OCI-LY1 (cell line): ENCODE data around the gene PGAP6.

ENCODE experiments used
- H2AFZ ChIP-seq: fragments of 200-600 bp; sonication (generic), shearing (Covaris generic); 2 replicates; pipeline ENCODE4 v1.6.0; 2014; ENCODE audit warnings: antibody characterized with exemption, mild to moderate bottlenecking, low read length
- H3F3A ChIP-seq: fragments of 200-600 bp; sonication (generic), shearing (Covaris generic); 2 replicates; pipeline ENCODE4 v1.6.0; 2014; ENCODE audit warnings: mild to moderate bottlenecking, antibody characterized with exemption, low read length, moderate library complexity; ENCODE audit not compliant: insufficient read depth
- H3K27ac ChIP-seq: fragments of 200-600 bp; sonication (generic); 2 replicates; pipeline ENCODE4 v1.5.1; 2014; ENCODE audit warnings: low read length, mixed run types, mild to moderate bottlenecking, low read depth; ENCODE audit not compliant: poor library complexity, severe bottlenecking
- H3K27me3 ChIP-seq: fragments of 200-600 bp; sonication (generic); 2 replicates; pipeline ENCODE4 v1.6.0; 2014; ENCODE audit warnings: antibody characterized with exemption, mild to moderate bottlenecking, low read length, moderate library complexity; ENCODE audit not compliant: insufficient read depth
- H3K36me3 ChIP-seq: fragments of 200-600 bp; sonication (generic); 2 replicates; pipeline ENCODE4 v1.6.1; 2014; ENCODE audit warnings: mild to moderate bottlenecking, antibody characterized with exemption, low read length, moderate library complexity, mixed read lengths; ENCODE audit not compliant: insufficient read depth
- H3K4me1 ChIP-seq: fragments of 200-600 bp; sonication (generic); 2 replicates; pipeline ENCODE4 v1.5.1; 2014; ENCODE audit warnings: mild to moderate bottlenecking, low read length, moderate library complexity; ENCODE audit not compliant: insufficient read depth, severe bottlenecking
- H3K4me2 ChIP-seq: fragments of 200-600 bp; sonication (generic), shearing (Covaris generic); 2 replicates; pipeline ENCODE4 v1.6.1; 2014; ENCODE audit warnings: low read length
- H3K4me3 ChIP-seq: fragments of 200-600 bp; sonication (generic); 2 replicates; pipeline ENCODE4 v1.5.1; 2014; ENCODE audit warnings: low read length, low read depth, mild to moderate bottlenecking, mixed read lengths; ENCODE audit not compliant: poor library complexity, severe bottlenecking
- H3K79me2 ChIP-seq: fragments of 200-600 bp; shearing (Covaris generic); 2 replicates; pipeline ENCODE4 v1.6.1; 2016; ENCODE audit warnings: mixed run types, low read length, mixed read lengths; ENCODE audit not compliant: insufficient read depth
- H3K9ac ChIP-seq: fragments of 200-600 bp; sonication (generic), shearing (Covaris generic); 2 replicates; pipeline ENCODE4 v1.6.1; 2014; ENCODE audit warnings: mild to moderate bottlenecking, low read length, mixed read lengths
- H3K9me2 ChIP-seq: fragments of 200-600 bp; sonication (generic), shearing (Covaris generic); 2 replicates; pipeline ENCODE4 v1.6.1; 2014; ENCODE audit warnings: low read depth, mild to moderate bottlenecking, low read length, mixed read lengths
- H3K9me3 ChIP-seq: fragments of 200-600 bp; shearing (Covaris generic); 2 replicates; pipeline ENCODE4 v1.6.1; 2014; ENCODE audit warnings: low read length, mixed read lengths
- H4K20me1 ChIP-seq: fragments of 200-600 bp; sonication (generic), shearing (Covaris generic); 2 replicates; pipeline ENCODE4 v1.6.0; 2016; ENCODE audit warnings: mild to moderate bottlenecking, low read length; ENCODE audit not compliant: insufficient read depth
- EZH2 ChIP-seq: fragments of 200-600 bp; sonication (generic), shearing (Covaris generic); IDR thresholded peaks from 2 replicates; pipeline ENCODE4 v1.8.0; 2017; ENCODE audit warnings: borderline replicate concordance, mixed run types, mild to moderate bottlenecking, antibody characterized with exemption, low read length, moderate library complexity, mixed read lengths
- TF ChIP-seq, protein P1 (sequence below): fragments of 200-600 bp; sonication (generic), shearing (Covaris generic); IDR thresholded peaks from 2 replicates; pipeline ENCODE4 v1.5.1; 2017; ENCODE audit warnings: mild to moderate bottlenecking, antibody characterized with exemption, low read length, moderate library complexity, mixed read lengths

The PGAP6 gene

DNA sequence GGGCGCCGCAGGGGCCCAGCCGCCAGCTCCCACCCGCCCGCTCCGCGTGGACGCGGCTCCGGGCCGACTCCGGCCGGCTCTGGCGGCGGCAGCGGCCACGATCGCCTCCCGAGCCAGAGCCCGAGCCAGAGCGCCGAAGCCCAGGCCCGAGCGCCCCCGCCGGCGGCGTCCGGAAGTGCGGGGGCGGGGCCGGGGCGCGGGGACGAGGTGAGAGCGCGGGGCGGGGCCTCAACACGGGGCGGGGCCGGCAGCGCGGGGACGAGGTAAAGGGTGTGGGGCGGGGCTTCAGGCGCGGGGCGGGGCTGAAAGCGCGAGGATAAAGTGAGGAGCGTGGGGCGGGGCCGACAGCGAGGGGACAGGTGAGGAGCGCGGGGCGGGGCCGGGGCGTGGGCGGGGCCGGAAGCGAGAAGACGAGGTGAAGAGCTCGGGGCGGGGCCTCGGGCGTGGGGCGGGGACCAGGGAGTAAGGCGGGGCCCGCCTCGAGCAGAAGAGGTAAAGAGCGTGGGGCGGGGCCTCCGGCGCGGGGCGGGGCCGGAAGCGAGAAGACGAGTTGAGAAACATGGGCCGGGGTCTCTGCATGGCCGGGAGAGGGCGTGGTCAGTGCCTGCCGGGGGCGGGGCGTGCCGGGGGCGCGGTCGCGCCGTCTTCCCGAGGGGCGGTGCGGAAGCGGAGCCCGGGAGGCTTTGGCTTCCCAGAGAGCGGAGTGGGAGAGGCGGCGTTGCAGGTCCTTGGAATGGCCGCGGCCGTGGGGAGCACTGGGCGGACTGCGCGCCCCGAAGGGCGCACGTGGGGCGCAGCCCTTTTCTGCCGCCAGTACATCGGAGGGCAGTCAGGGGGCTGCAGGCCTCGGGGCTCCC is 29.0 kb downstream of the PGAP6 start, which contains the start of gene AXIN1:
AXIN1 (minus strand) TSS at position 177 of the 857 bp plus-strand sequence. CDS start 5,698 bp downstream, outside the sequence.
- no peaks in the 10 kb centered on the region for H3K9me2 ChIP-seq
- H3K79me2 ChIP-seq, result peaks cover 12% of the 10 kb centered on the region; the same call in 1 of the 2 replicates
- H3F3A ChIP-seq, result no peaks in the 10 kb centered on the region
- H3K36me3 ChIP-seq, result peaks cover 9% of the 10 kb centered on the region; the same call in 1 of the 2 replicates
- H3K9me3 ChIP-seq, result no peaks in the 10 kb centered on the region
- peaks cover 32% of the 10 kb centered on the region for H3K4me1 ChIP-seq
- peak within 1 kb of the TSS; percentile 78 for H3K9ac ChIP-seq
- H3K4me3 ChIP-seq, result peak within 1 kb of the TSS; percentile 70
- H4K20me1 ChIP-seq, result no peaks in the 10 kb centered on the region
- H3K27ac ChIP-seq, result no peak within 1 kb of the TSS
- H2AFZ ChIP-seq, result no peak within 1 kb of the TSS
- TF ChIP-seq, protein P1, sequence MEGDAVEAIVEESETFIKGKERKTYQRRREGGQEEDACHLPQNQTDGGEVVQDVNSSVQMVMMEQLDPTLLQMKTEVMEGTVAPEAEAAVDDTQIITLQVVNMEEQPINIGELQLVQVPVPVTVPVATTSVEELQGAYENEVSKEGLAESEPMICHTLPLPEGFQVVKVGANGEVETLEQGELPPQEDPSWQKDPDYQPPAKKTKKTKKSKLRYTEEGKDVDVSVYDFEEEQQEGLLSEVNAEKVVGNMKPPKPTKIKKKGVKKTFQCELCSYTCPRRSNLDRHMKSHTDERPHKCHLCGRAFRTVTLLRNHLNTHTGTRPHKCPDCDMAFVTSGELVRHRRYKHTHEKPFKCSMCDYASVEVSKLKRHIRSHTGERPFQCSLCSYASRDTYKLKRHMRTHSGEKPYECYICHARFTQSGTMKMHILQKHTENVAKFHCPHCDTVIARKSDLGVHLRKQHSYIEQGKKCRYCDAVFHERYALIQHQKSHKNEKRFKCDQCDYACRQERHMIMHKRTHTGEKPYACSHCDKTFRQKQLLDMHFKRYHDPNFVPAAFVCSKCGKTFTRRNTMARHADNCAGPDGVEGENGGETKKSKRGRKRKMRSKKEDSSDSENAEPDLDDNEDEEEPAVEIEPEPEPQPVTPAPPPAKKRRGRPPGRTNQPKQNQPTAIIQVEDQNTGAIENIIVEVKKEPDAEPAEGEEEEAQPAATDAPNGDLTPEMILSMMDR, result no peak; the same call in 1 of the 2 replicates
- no peaks in the 10 kb centered on the region for H3K27me3 ChIP-seq
- H3K4me2 ChIP-seq, result peak within 1 kb of the TSS; percentile 79

DNA sequence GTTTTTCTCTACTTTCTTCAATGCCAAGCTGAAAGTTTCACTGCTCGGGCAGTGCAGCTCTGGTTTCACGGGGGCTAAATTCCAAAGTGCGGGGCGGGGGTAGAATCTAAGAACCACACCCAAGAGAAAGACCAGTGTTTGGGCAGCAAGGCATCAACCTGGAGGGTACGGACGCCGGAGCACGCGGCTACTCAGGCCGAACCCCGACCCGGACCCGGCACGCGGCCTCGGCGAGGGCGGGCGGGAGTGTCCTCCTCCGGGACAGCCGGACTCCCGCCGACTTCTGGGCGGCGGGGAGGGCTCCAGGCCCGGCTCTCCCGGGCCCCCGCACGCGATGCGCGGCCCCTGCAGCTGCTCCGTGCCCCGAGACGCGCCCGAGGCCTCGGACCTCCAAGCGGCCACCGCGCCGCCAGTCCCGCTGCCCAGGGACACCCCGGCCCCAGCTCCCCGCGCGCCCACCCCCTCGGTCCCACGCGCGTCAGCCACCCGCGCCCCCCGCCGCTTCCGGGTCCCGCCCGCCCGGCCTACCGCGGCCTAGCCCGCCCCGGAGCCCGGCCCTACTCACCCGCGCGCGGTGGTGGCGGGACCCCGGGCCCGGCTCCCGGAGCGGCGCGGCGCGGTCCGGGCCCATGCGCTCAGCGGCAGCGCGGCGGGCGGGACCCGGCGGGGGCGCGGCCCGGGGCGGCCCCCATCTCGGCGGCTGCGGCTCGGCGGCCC is 29.8 kb downstream of the PGAP6 start:
- H3K4me2 ChIP-seq, result peak overlapping the region; percentile 79
- no peaks in the 10 kb centered on the region for H4K20me1 ChIP-seq
- no peak overlapping the region for H2AFZ ChIP-seq
- H3K79me2 ChIP-seq, result peaks cover 20% of the 10 kb centered on the region; the same call in 1 of the 2 replicates
- no peaks in the 10 kb centered on the region for H3K27me3 ChIP-seq
- H3K27ac ChIP-seq, result no peak overlapping the region
- H3K9me3 ChIP-seq, result no peaks in the 10 kb centered on the region
- peak overlapping the region; percentile 78 for H3K9ac ChIP-seq
- peak overlapping the region; percentile 70 for H3K4me3 ChIP-seq
- H3K4me1 ChIP-seq, result peaks cover 32% of the 10 kb centered on the region
- H3F3A ChIP-seq, result no peaks in the 10 kb centered on the region
- peaks cover 17% of the 10 kb centered on the region; the same call in 1 of the 2 replicates for H3K36me3 ChIP-seq
- H3K9me2 ChIP-seq, result no peaks in the 10 kb centered on the region
- TF ChIP-seq, protein P1, result no peak
- TF ChIP-seq EZH2, result no peak

DNA sequence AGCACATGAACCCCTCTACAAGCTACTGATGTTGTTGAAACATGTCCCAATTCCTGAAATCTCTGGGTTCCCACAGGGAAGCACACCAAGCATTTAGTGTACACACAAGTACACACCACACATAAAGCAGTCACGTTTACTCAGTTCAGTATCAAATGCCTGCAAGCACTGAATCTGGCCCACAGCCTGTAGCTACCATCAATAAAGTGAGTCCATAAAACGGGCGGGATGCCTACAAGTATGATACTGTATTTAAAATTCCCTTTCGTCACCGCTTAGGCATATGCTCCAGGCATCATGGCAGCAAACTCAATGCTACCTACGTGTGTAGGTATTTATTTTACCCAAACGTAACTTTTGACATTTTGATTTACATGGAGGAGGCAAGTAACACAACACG is 31.6 kb downstream of the PGAP6 start:
- peaks cover 34% of the 10 kb centered on the region for H3K36me3 ChIP-seq

More for the DNA sequence above, 31.6 kb downstream of the PGAP6 start:
- Histone ChIP-seq H3K27ac (peak overlapping the region; percentile 49), H4K20me1 (no peaks in the 10 kb centered on the region), H2AFZ (no peak overlapping the region), H3K9me3 (no peaks in the 10 kb centered on the region), H3K4me1 (peaks cover 32% of the 10 kb centered on the region), H3K27me3 (no peaks in the 10 kb centered on the region), H3K9ac (peak overlapping the region; percentile 5; the same call in 1 of the 2 replicates), H3K9me2 (no peaks in the 10 kb centered on the region), H3F3A (no peaks in the 10 kb centered on the region), H3K79me2 (peaks cover 23% of the 10 kb centered on the region; the same call in 1 of the 2 replicates), H3K4me2 (peak overlapping the region; percentile 49; the same call in 1 of the 2 replicates), H3K4me3 (no peak overlapping the region)
- TF ChIP-seq EZH2, result no peak
- TF ChIP-seq, protein P1, result no peak
